Epithelial cell of proximal tubule (primary cell): Measurements from ENCODE around the gene KCNK2. TPM values are rescaled to one million over a fixed set of nuclear protein-coding genes. Genes with fewer than 3 reads are reported as not detected.

ENCODE experiments used
- DNase-seq: peaks from one replicate; pipeline ENCODE4 v3.0.0-alpha.2; 2011; ENCODE audit warnings: low read depth
- H3K4me3 ChIP-seq: 2 replicates; pipeline ENCODE4 v1.5.1; 2011; ENCODE audit warnings: low read depth, mild to moderate bottlenecking, low read length
- CTCF ChIP-seq: conservative IDR thresholded peaks from 2 replicates; pipeline ENCODE4 v1.5.1; 2012; ENCODE audit warnings: low read depth, mild to moderate bottlenecking, low read length
- total RNA-seq: library from RNA; depleted of rRNA; stranded (reverse); fragments of >200 nt; gene quantifications from 2 replicates; pipeline ENCODE4 v1.2.3, GENCODE V29; 2015

The KCNK2 gene
- total RNA-seq, 1 donor from 2014 or later, result not detected

GRCh38 chr1:215087603-215088002 is 5.1 kb downstream of the KCNK2 start:
- no peak for TF ChIP-seq CTCF
- H3K4me3 ChIP-seq, result no peak overlapping the region
- DNase-seq, result no peak

- DNase-seq, result no peak
- TF ChIP-seq CTCF, result no peak
Measured at GRCh38 chr1:215094381-215094780, 11.8 kb downstream of the KCNK2 start.

GRCh38 chr1:215095524-215095923 is 13.0 kb downstream of the KCNK2 start:
- no peak for TF ChIP-seq CTCF
- DNase-seq, result no peak
- H3K4me3 ChIP-seq, result no peak overlapping the region

More at GRCh38 chr1:215094381-215094780, 11.8 kb downstream of the KCNK2 start:
- no peak overlapping the region for H3K4me3 ChIP-seq

GRCh38 chr1:215101511-215101910 is 19.0 kb downstream of the KCNK2 start:
- TF ChIP-seq CTCF, result no peak
- no peak for DNase-seq
- no peak overlapping the region for H3K4me3 ChIP-seq

- no peak for TF ChIP-seq CTCF
- DNase-seq, result no peak
- H3K4me3 ChIP-seq, result no peak overlapping the region
Measured at GRCh38 chr1:215104283-215104682, 21.7 kb downstream of the KCNK2 start.

- TF ChIP-seq CTCF, result no peak
- H3K4me3 ChIP-seq, result no peak overlapping the region
- no peak for DNase-seq
Measured at GRCh38 chr1:215106067-215106466, 23.5 kb downstream of the KCNK2 start.

GRCh38 chr1:215109171-215109570 is 26.6 kb downstream of the KCNK2 start:
- H3K4me3 ChIP-seq, result no peak overlapping the region
- TF ChIP-seq CTCF, result no peak
- no peak for DNase-seq
